Vagina (tissue), 2 donors: ENCODE data around the gene SLC37A2. TPM values are rescaled to one million over a fixed set of nuclear protein-coding genes. Genes with fewer than 3 reads are reported as not detected.

Source experiments
- DNase-seq, 2 donors: peaks; one replicate each; pipeline ENCODE4 v3.0.0-alpha.2; 2017; ENCODE audit errors: extremely low spot score in 2 of 2
- H3K27ac ChIP-seq: fragments of 200-600 bp; sonication (generic); one replicate; pipeline ENCODE4 v1.5.1; 2019
- H3K27me3 ChIP-seq: fragments of 200-600 bp; sonication (generic); one replicate; pipeline ENCODE4 v1.5.1; 2019
- H3K36me3 ChIP-seq, 2 donors: fragments of 200-600 bp; sonication (generic); one replicate each; pipeline ENCODE4 v1.5.1; 2017 to 2019
- H3K4me1 ChIP-seq: fragments of 200-600 bp; sonication (generic); one replicate; pipeline ENCODE4 v1.5.1; 2019
- H3K4me3 ChIP-seq, 2 donors: fragments of 200-600 bp; sonication (generic); 1 replicate in 1 of 2; 2 replicates in 1 of 2; pipeline ENCODE4 v1.5.1; 2016 to 2019
- H3K9me3 ChIP-seq: fragments of 200-600 bp; sonication (generic); one replicate; pipeline ENCODE4 v1.5.1; 2019
- POLR2A ChIP-seq, 2 donors: fragments of 450-650 bp; IDR thresholded peaks; one replicate each; pipeline ENCODE4 v1.6.1; 2017; ENCODE audit warnings: antibody characterized with exemption in 2 of 2, mild to moderate bottlenecking in 2 of 2, moderate library complexity in 2 of 2
- POLR2AphosphoS5 ChIP-seq, 2 donors: sonication (generic); formaldehyde crosslinking; IDR thresholded peaks; one replicate each; pipeline ENCODE4 v1.9.0; 2017; ENCODE audit warnings: antibody characterized with exemption in 2 of 2, mild to moderate bottlenecking in 2 of 2, low read depth in 1 of 2; ENCODE audit not compliant: insufficient read depth in 1 of 2
- intact Hi-C: fragments of 100-400 bp; cut with DNase I; formaldehyde crosslinking; loops from one replicate; pipeline ENCODE4 v1.15.1; 2023
- total RNA-seq: library from RNA; depleted of rRNA; stranded (reverse); fragments of >200 nt; gene quantifications from one replicate; pipeline ENCODE4 v1.2.3, GENCODE V29; 2016
- TF ChIP-seq, protein P1 (sequence below), 3 experiments: fragments of 450-650 bp in 2 of 3; fragments of 200-600 bp in 1 of 3; sonication (generic) in 1 of 3; IDR thresholded peaks; one replicate each; pipeline ENCODE4 v1.5.1; 2017 to 2019; ENCODE audit warnings: antibody characterized with exemption in 3 of 3, mild to moderate bottlenecking in 2 of 3, moderate library complexity in 2 of 3

The SLC37A2 gene
- total RNA-seq, 1 donor from 2014 or later: 22.6 TPM

DNA sequence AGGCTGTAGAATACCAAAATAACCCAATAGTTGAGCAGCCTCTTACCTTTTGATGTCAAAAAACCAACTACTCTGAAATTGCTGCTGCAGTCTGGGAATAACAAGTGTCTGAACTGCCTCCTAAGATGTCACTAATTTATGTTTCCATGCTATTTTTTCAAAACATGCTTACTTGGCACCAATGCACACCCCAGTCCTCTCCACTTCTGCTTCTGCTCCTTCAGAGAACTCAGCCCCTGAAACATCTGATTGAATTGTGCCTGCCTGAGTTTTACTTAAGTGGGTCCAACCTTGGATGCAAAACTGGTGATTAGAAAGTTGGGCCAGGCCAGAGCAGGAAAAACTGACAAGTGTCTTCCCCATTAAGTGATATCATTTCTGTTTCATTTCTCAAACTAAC lies 72.9 kb downstream of the SLC37A2 start:
- TF ChIP-seq, protein P1, sequence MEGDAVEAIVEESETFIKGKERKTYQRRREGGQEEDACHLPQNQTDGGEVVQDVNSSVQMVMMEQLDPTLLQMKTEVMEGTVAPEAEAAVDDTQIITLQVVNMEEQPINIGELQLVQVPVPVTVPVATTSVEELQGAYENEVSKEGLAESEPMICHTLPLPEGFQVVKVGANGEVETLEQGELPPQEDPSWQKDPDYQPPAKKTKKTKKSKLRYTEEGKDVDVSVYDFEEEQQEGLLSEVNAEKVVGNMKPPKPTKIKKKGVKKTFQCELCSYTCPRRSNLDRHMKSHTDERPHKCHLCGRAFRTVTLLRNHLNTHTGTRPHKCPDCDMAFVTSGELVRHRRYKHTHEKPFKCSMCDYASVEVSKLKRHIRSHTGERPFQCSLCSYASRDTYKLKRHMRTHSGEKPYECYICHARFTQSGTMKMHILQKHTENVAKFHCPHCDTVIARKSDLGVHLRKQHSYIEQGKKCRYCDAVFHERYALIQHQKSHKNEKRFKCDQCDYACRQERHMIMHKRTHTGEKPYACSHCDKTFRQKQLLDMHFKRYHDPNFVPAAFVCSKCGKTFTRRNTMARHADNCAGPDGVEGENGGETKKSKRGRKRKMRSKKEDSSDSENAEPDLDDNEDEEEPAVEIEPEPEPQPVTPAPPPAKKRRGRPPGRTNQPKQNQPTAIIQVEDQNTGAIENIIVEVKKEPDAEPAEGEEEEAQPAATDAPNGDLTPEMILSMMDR (IDR thresholded peaks at IDR 0.05): no peak
- Histone ChIP-seq H3K4me3 (no peak overlapping the region), H3K4me1 (no peaks in the 10 kb centered on the region), H3K27ac (no peak overlapping the region), H3K9me3 (no peaks in the 10 kb centered on the region), H3K36me3 (no peaks in the 10 kb centered on the region), H3K27me3 (no peaks in the 10 kb centered on the region)
- no peak for DNase-seq
- intact Hi-C loops: no loop called here

DNA sequence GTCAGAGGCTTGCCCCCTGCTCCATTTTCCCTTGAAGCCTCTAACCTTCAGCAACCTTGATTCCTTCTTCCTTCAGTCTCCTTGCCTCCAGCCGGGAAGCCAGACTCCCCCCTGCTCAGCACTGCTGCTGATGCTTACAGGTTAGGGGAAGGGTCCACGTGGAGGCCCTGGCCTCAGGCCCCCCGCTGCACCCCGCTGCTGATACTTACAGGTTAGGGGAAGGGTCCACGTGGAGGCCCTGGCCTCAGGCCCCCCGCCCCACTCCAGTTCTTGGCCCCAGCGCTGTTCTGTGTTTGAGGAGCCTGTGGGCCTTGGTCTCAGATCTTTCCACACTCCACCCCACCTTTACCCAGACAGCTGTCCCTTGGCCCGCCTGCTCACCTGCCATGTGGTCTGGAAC lies 75.9 kb downstream of the SLC37A2 start:
- H3K36me3 ChIP-seq: no peaks in the 10 kb centered on the region
- TF ChIP-seq POLR2AphosphoS5 (IDR thresholded peaks at IDR 0.05; ENCODE audit: insufficient read depth in 1 of 2, low read depth in 1 of 2): no peak
- TF ChIP-seq, protein P1 (IDR thresholded peaks at IDR 0.05): no peak
- no peak for TF ChIP-seq POLR2A (IDR thresholded peaks at IDR 0.05)
- intact Hi-C loops: no loop called here

DNA sequence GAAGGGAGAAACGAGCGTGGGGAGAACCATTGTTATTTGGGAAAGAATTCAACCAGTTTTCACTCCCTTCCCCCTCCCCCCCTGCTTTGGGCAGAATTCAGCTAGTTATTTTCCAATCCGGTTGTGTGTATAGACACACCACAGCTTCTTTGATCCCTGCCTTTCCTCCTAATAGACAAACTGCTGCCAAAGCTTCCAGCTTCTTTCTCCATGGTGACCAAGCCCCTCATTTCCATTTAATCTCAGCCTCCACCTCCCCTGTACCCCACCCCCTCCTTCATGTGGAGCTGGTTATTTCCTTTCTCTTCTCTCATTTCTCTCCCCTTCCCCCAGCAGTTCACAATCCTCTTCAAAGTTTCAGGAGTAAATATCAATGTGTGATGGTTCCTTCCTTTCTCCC lies 76.7 kb downstream of the SLC37A2 start:
- no peaks in the 10 kb centered on the region for H3K36me3 ChIP-seq
- H3K9me3 ChIP-seq: no peaks in the 10 kb centered on the region
- TF ChIP-seq POLR2A (IDR thresholded peaks at IDR 0.05): no peak
- TF ChIP-seq, protein P1 (IDR thresholded peaks at IDR 0.05): no peak
- TF ChIP-seq POLR2AphosphoS5 (IDR thresholded peaks at IDR 0.05; ENCODE audit: insufficient read depth in 1 of 2, low read depth in 1 of 2): no peak
- H3K27ac ChIP-seq: no peak overlapping the region
- H3K4me1 ChIP-seq: peaks cover 5% of the 10 kb centered on the region
- no peaks in the 10 kb centered on the region for H3K27me3 ChIP-seq
- intact Hi-C loops: no loop called here
- no peak overlapping the region for H3K4me3 ChIP-seq
- DNase-seq: no peak

More for the DNA sequence above, 75.9 kb downstream of the SLC37A2 start:
- Histone ChIP-seq H3K4me1 (peaks cover 5% of the 10 kb centered on the region), H3K27ac (no peak overlapping the region), H3K4me3 (no peak overlapping the region), H3K9me3 (no peaks in the 10 kb centered on the region), H3K27me3 (no peaks in the 10 kb centered on the region)
- no peak for DNase-seq

Other genes starting within 250 kb of the SLC37A2 start
- 18.9 TPM for gene ROBO3, start 197.9 kb upstream of the SLC37A2 start, total RNA-seq
- gene ROBO4, start 165.4 kb upstream of the SLC37A2 start, total RNA-seq: 39.8 TPM
- gene HEPN1, start 144.1 kb upstream of the SLC37A2 start, total RNA-seq: not detected
- 3.4 TPM for gene HEPACAM, start 127.3 kb upstream of the SLC37A2 start, total RNA-seq
- gene CCDC15, start 109.1 kb upstream of the SLC37A2 start, total RNA-seq: 2.9 TPM
- gene TMEM218, start 48.3 kb downstream of the SLC37A2 start, total RNA-seq: 12.8 TPM
- 3.4 TPM for gene PKNOX2, start 101.4 kb downstream of the SLC37A2 start, total RNA-seq